ENCODE results near the gene MEI1.

The MEI1 gene

DNA sequence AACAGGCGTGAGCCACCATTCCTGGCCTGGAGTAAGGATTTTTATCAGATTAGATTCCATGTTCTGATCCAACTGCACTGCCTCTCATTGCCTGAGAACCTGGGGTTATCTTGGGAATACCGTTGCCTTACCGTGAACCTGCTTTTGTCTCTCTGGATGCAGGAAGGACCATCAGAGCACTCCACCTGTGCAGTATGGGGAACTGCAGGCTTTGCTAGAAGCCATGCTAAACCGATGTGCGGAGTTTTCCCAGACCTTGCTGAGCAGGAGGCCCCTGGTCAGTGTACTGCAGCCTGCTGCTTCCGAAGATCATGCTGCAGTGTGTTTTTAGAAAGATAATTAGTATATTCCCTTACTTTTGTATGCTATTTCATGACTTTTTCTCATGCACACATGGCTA lies 43.6 kb downstream of the MEI1 start:
- Histone ChIP-seq H3K27me3 (ENCODE audit: control insufficient read depth, insufficient read depth, low read length) (no peaks in the 10 kb centered on the region), H3K36me3 (ENCODE audit: control insufficient read depth, insufficient read depth, low read length) (no peaks in the 10 kb centered on the region), H3K4me3 (ENCODE audit: low read depth, low read length) (no peak overlapping the region), H3K9ac (ENCODE audit: low read depth, low read length) (no peak overlapping the region), H3K27ac (ENCODE audit: low read depth, low read length) (no peak overlapping the region), H3K4me1 (ENCODE audit: control insufficient read depth, insufficient read depth, low read length) (no peaks in the 10 kb centered on the region), H3K9me3 (ENCODE audit: control insufficient read depth, insufficient read depth, low read length) (no peaks in the 10 kb centered on the region)

DNA sequence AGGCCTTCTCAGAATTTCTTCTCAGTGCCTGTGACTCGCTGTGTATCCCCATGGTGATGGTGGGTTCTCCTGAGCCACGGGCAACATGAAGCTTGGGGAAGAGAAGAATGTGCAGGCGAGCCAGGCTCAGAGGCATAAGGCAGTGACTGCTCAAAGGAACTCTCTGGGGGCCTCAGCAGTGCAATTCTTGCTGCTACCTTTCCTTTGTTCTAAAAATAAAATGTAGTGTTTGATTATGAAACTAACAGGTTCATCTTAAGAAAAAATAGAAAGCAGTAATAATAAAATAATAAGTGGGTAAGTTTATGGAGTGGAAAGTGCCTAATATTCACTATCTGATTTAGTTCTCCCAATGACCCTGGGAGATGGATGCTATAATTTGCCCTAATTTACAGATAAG lies 46.7 kb downstream of the MEI1 start:
- H3K4me1 ChIP-seq (ENCODE audit: control insufficient read depth, insufficient read depth, low read length) = no peaks in the 10 kb centered on the region
- H3K27ac ChIP-seq (ENCODE audit: low read depth, low read length) = no peak overlapping the region
- H3K27me3 ChIP-seq (ENCODE audit: control insufficient read depth, insufficient read depth, low read length) = no peaks in the 10 kb centered on the region
- no peaks in the 10 kb centered on the region for H3K36me3 ChIP-seq (ENCODE audit: control insufficient read depth, insufficient read depth, low read length)
- no peak overlapping the region for H3K9ac ChIP-seq (ENCODE audit: low read depth, low read length)
- H3K4me3 ChIP-seq (ENCODE audit: low read depth, low read length) = no peak overlapping the region
- no peaks in the 10 kb centered on the region for H3K9me3 ChIP-seq (ENCODE audit: control insufficient read depth, insufficient read depth, low read length)

DNA sequence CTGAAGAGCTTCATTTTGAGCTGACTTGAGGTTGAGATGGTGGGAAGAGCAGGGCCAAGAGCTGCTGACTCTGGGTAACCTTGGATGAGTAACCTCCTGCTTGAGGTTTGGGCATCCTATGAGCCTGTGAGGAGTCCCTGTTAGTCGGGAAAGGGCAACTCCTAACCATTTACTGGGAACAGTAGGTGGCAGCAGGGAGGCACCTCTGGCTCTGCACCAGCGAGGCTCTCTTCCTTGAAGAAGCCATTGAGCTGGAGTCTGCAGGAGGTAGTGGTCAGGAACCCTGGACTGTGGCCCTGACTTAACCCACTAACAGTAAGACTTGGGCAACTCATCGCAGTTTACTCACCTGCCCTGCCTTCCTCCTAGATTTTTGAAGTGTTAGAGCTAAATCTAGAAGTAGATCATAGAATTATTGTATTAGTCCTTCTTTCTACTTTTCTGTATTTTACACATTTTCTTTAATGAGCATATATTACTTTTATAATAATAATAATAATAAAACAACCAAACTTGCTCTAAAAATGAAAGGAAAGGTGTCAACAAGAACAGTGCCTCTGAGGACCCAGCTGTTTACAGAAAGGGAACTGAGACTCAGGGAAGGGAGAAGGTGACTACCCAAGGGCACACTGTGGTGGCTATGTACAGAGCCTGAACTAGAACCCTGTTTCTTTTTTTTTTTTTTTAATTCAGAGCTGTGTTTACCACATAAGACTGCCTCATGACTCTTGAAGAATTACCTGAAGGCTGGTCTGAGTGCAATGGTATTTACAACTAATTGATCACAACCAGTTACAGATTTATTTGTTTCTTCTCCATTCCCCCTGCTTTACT lies 47.5 kb downstream of the MEI1 start:
- no peak overlapping the region for H3K27ac ChIP-seq (ENCODE audit: low read depth, low read length)
- H3K4me3 ChIP-seq (ENCODE audit: low read depth, low read length) = no peak overlapping the region
- no peaks in the 10 kb centered on the region for H3K27me3 ChIP-seq (ENCODE audit: control insufficient read depth, insufficient read depth, low read length)
- no peak overlapping the region for H3K9ac ChIP-seq (ENCODE audit: low read depth, low read length)
- no peaks in the 10 kb centered on the region for H3K4me1 ChIP-seq (ENCODE audit: control insufficient read depth, insufficient read depth, low read length)
- H3K9me3 ChIP-seq (ENCODE audit: control insufficient read depth, insufficient read depth, low read length) = no peaks in the 10 kb centered on the region
- H3K36me3 ChIP-seq (ENCODE audit: control insufficient read depth, insufficient read depth, low read length) = no peaks in the 10 kb centered on the region

DNA sequence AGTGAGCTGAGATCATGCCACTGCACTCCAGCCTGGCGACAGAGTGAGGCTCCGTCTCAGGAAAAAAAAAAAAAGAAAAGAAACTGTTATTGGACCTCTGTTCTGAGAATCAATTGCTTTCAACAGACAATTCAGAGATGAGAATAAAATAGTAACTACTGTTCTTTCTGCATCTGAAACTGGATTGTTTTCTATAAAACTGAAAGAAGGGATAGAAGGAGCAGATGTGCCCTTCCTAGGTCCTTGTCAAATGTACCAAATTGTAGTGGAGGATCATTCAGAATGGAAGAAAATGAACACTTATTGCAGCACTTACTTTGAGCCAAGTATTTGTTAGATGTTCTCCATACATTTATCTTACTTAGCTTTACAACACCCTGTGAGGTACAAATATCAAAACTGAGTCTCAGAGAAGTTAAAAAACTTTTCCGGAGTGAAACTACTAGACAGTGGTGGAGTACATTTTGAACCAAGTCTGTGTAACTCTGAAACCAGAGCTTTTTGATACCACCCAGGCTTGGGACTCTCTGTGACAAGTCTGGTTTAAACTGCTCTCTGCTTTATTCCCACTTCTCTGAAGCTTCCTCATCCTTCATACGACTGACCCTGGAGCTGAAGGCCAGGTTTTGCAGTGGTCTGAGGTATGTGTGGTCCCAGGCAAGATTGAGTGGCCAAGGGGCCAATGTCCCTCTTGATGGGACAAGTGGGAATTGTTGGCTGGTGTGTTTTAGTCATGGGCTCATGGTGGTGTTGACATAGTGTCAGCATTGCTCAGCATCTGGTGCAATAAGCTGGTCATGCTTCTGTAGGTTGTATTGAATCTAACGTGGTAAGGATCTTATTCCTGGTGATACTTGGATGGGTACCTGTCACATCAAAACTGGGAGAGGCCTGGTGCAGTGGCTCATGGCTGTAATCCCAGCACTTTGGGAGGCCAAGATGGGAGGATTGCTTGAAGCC lies 53.0 kb downstream of the MEI1 start:
- no peaks in the 10 kb centered on the region for H3K9me3 ChIP-seq (ENCODE audit: control insufficient read depth, insufficient read depth, low read length)
- H3K36me3 ChIP-seq (ENCODE audit: control insufficient read depth, insufficient read depth, low read length) = no peaks in the 10 kb centered on the region
- no peak overlapping the region for H3K27ac ChIP-seq (ENCODE audit: low read depth, low read length)
- no peak overlapping the region for H3K9ac ChIP-seq (ENCODE audit: low read depth, low read length)
- no peaks in the 10 kb centered on the region for H3K27me3 ChIP-seq (ENCODE audit: control insufficient read depth, insufficient read depth, low read length)
- H3K4me1 ChIP-seq (ENCODE audit: control insufficient read depth, insufficient read depth, low read length) = peaks cover 13% of the 10 kb centered on the region
- no peak overlapping the region for H3K4me3 ChIP-seq (ENCODE audit: low read depth, low read length)

DNA sequence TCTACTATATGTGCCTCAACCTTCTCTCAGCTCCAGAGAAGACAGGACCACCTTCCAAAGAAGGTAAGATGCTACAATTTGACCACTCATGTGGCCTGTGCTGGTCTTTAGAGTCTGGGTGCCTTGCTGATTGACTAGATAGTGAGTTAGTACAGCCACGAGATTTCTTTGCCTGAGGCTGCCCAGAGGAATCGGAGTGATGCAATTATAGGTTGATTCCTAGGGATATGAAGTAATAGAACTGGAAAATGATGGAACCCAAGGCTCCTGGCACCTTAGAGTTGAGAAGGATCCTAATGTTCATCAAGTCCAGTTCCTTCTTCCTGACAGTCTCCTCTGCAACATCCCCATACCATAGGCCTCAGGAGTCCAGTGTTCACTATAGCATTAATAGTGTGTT lies 54.7 kb downstream of the MEI1 start:
- Histone ChIP-seq H3K4me3 (ENCODE audit: low read depth, low read length) (no peak overlapping the region), H3K36me3 (ENCODE audit: control insufficient read depth, insufficient read depth, low read length) (no peaks in the 10 kb centered on the region), H3K27ac (ENCODE audit: low read depth, low read length) (no peak overlapping the region), H3K9ac (ENCODE audit: low read depth, low read length) (no peak overlapping the region), H3K4me1 (ENCODE audit: control insufficient read depth, insufficient read depth, low read length) (peaks cover 13% of the 10 kb centered on the region), H3K27me3 (ENCODE audit: control insufficient read depth, insufficient read depth, low read length) (no peaks in the 10 kb centered on the region), H3K9me3 (ENCODE audit: control insufficient read depth, insufficient read depth, low read length) (no peaks in the 10 kb centered on the region)

DNA sequence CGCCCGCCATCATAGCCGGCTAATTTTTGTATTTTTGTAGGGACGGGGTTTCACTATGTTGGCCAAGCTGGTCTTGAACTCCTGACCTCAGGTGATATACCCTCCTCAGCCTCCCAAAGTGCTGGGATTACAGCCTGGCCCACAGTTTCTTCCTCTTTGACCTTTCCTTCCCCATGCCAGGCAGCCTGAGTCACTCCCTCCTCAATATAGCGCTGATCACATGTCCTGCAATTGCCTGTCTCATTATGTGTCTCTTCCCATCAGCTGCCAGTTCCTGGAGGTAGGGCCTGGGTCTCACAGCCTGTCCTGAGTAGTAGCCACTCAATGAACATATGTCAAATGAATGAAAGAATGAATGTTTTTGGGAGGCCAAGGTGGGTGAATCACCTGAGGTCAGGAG lies 58.2 kb downstream of the MEI1 start:
- no peaks in the 10 kb centered on the region for H3K9me3 ChIP-seq (ENCODE audit: control insufficient read depth, insufficient read depth, low read length)
- H3K4me3 ChIP-seq (ENCODE audit: low read depth, low read length) = no peak overlapping the region
- H3K9ac ChIP-seq (ENCODE audit: low read depth, low read length) = no peak overlapping the region
- no peaks in the 10 kb centered on the region for H3K36me3 ChIP-seq (ENCODE audit: control insufficient read depth, insufficient read depth, low read length)
- no peak overlapping the region for H3K27ac ChIP-seq (ENCODE audit: low read depth, low read length)
- H3K4me1 ChIP-seq (ENCODE audit: control insufficient read depth, insufficient read depth, low read length) = peaks cover 13% of the 10 kb centered on the region
- no peaks in the 10 kb centered on the region for H3K27me3 ChIP-seq (ENCODE audit: control insufficient read depth, insufficient read depth, low read length)

DNA sequence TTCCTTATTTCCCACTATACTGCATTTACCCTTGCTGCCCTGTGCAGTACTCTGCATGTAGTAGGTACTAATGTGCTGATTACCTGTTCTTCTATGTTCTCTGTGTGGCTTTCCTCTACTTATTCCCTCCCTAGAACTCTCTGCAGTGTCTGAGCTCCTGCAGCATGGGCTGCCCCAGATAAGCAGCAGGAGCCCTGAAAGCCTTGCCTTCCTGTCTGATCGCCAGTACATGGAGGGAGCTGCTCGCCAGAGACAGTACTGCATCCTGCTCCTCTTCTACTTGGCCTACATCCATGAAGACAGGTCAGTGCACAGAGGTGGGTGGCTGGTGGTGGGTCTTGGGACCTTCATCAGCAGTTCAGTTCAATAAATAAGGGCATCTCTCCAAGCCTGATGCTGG lies 58.9 kb downstream of the MEI1 start:
- Histone ChIP-seq H3K4me1 (ENCODE audit: control insufficient read depth, insufficient read depth, low read length) (peaks cover 13% of the 10 kb centered on the region), H3K36me3 (ENCODE audit: control insufficient read depth, insufficient read depth, low read length) (no peaks in the 10 kb centered on the region), H3K4me3 (ENCODE audit: low read depth, low read length) (no peak overlapping the region), H3K27me3 (ENCODE audit: control insufficient read depth, insufficient read depth, low read length) (no peaks in the 10 kb centered on the region), H3K27ac (ENCODE audit: low read depth, low read length) (no peak overlapping the region), H3K9ac (ENCODE audit: low read depth, low read length) (no peak overlapping the region), H3K9me3 (ENCODE audit: control insufficient read depth, insufficient read depth, low read length) (no peaks in the 10 kb centered on the region)

DNA sequence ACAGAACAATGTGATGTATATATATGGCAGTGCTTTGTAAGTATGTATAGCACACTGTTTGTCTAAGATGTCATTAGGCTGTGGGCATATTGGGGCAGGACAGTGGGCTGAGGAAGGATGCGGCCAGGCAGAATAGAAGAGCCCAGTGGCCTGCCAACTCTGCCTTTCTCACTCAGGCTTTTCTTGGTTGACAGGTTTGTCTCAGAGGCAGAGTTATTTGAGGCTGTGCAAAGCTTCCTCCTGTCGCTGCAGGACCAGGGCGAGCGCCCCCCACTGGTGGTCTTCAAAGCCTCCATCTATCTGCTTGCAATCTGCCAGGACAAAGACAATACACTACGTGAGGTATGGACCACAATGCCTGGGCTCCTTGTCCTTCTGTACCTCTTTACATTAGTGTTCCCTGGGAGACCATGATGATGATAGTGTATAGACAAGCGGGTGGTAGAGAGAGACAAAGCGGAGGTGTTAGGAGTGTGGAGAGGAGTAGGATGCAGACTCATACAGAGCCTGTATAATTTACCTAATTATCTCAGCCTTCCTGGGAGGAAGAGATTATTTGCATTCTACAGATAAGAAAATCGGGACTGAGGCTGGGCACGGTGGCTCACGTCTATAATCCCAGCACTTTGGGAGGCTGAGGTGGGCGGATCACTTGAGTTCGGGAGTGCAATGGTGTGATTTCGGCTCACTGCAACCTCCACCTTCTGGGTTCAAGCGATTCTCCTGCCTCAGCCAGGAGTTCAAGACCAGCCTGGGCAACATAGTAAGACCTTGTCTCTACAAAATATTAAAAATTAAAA lies 63.9 kb downstream of the MEI1 start:
- Histone ChIP-seq H3K27ac (ENCODE audit: low read depth, low read length) (no peak overlapping the region), H3K27me3 (ENCODE audit: control insufficient read depth, insufficient read depth, low read length) (no peaks in the 10 kb centered on the region), H3K36me3 (ENCODE audit: control insufficient read depth, insufficient read depth, low read length) (no peaks in the 10 kb centered on the region), H3K4me1 (ENCODE audit: control insufficient read depth, insufficient read depth, low read length) (no peaks in the 10 kb centered on the region), H3K4me3 (ENCODE audit: low read depth, low read length) (no peak overlapping the region), H3K9me3 (ENCODE audit: control insufficient read depth, insufficient read depth, low read length) (no peaks in the 10 kb centered on the region), H3K9ac (ENCODE audit: low read depth, low read length) (no peak overlapping the region)

DNA sequence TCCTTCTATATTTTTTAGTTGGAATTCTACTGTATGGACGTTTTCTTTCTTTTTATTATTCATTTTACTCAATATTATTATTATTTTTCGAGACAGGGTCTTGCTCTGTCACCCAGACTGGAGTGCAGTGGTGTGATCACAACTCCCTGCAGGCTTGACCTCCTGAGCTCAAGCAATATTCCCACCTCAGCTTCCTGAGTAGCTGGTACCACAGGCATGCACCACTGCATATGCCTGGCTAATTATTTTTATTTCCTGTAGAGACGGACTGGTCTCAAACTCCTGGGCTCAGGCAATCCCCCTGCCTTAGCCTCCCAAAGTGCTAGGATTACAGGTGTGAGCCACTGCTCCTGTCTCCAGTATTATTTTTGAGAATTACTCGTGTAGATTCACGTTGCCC lies 67.2 kb downstream of the MEI1 start:
- Histone ChIP-seq H3K9ac (ENCODE audit: low read depth, low read length) (no peak overlapping the region), H3K36me3 (ENCODE audit: control insufficient read depth, insufficient read depth, low read length) (no peaks in the 10 kb centered on the region), H3K4me3 (ENCODE audit: low read depth, low read length) (no peak overlapping the region), H3K9me3 (ENCODE audit: control insufficient read depth, insufficient read depth, low read length) (no peaks in the 10 kb centered on the region), H3K27me3 (ENCODE audit: control insufficient read depth, insufficient read depth, low read length) (no peaks in the 10 kb centered on the region), H3K27ac (ENCODE audit: low read depth, low read length) (no peak overlapping the region), H3K4me1 (ENCODE audit: control insufficient read depth, insufficient read depth, low read length) (no peaks in the 10 kb centered on the region)

DNA sequence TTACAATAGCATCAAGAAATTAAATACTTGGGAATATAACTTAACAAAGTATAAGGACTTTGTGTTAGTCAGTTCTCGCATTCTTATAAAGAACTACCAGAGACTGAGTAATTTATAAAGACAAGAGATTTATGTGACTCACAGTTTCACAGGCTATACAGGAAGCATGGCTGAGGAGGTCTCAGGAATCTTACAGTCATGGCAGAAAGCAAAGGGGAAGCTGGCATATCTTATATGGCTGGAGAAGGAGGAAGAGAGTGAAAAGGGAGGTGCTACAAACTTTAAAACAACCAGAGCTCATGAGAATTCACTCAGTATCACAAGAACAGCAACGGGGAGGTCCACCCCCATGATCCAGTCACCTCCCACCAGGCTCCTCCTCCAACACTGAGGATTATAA lies 69.1 kb downstream of the MEI1 start:
- Histone ChIP-seq H3K27me3 (ENCODE audit: control insufficient read depth, insufficient read depth, low read length) (no peaks in the 10 kb centered on the region), H3K4me1 (ENCODE audit: control insufficient read depth, insufficient read depth, low read length) (no peaks in the 10 kb centered on the region), H3K4me3 (ENCODE audit: low read depth, low read length) (no peak overlapping the region), H3K36me3 (ENCODE audit: control insufficient read depth, insufficient read depth, low read length) (no peaks in the 10 kb centered on the region), H3K9ac (ENCODE audit: low read depth, low read length) (no peak overlapping the region), H3K27ac (ENCODE audit: low read depth, low read length) (no peak overlapping the region), H3K9me3 (ENCODE audit: control insufficient read depth, insufficient read depth, low read length) (no peaks in the 10 kb centered on the region)

Data from HUES48 (cell line).